HepG2 (cell line): ENCODE results near the gene DDAH2. TPM values are rescaled to one million over a fixed set of nuclear protein-coding genes. Genes with fewer than 3 reads are reported as not detected.

Experiments
- CC2D1A ChIP-seq: sonication (generic); formaldehyde crosslinking; IDR thresholded peaks from 2 replicates; pipeline ENCODE4 v1.8.1; 2023; ENCODE audit warnings: mild to moderate bottlenecking, missing genetic modification reagents
- HIC2 ChIP-seq: sonication (generic); formaldehyde crosslinking; IDR thresholded peaks from 2 replicates; pipeline ENCODE4 v1.9.0; 2022; ENCODE audit warnings: low read depth, missing genetic modification reagents
- JUNB ChIP-seq: sonication (generic); formaldehyde crosslinking; IDR thresholded peaks from 2 replicates; pipeline ENCODE4 v1.8.0; 2022; ENCODE audit warnings: missing genetic modification reagents, mild to moderate bottlenecking, borderline replicate concordance
- MYC ChIP-seq: sonication (generic); formaldehyde crosslinking; IDR thresholded peaks from 2 replicates; pipeline ENCODE4 v1.9.0; 2021; ENCODE audit warnings: missing genetic modification reagents, borderline replicate concordance
- SAFB2 ChIP-seq: sonication (generic); formaldehyde crosslinking; IDR thresholded peaks from 2 replicates; pipeline ENCODE4 v1.5.1; 2020; ENCODE audit warnings: missing genetic modification reagents, low read depth, mild to moderate bottlenecking, borderline replicate concordance
- SOX13 ChIP-seq, 3 experiments: fragments of 450-650 bp in 1 of 3; sonication (generic) in 1 of 3; formaldehyde crosslinking in 1 of 3; IDR thresholded peaks in 2 of 3; conservative IDR thresholded peaks in 1 of 3; 2 replicates each; pipeline versions ENCODE4 v1.5.0 to v1.6.1; 2016 to 2020; ENCODE audit warnings: antibody characterized with exemption in 1 of 3, mild to moderate bottlenecking in 1 of 3, missing compliant biosample characterization in 1 of 3, missing genetic modification reagents in 1 of 3, moderate library complexity in 1 of 3
- TFE3 ChIP-seq: IDR thresholded peaks from 2 replicates; pipeline ENCODE4 v1.6.1; 2016
- YEATS2 ChIP-seq: sonication (generic); formaldehyde crosslinking; IDR thresholded peaks from 2 replicates; pipeline ENCODE4 v1.4.0; 2020; ENCODE audit warnings: missing genetic modification reagents, borderline replicate concordance
- ZBTB1 ChIP-seq: sonication (generic); formaldehyde crosslinking; IDR thresholded peaks from 2 replicates; pipeline ENCODE4 v1.4.0; 2020; ENCODE audit warnings: missing genetic modification reagents, borderline replicate concordance
- ZBTB49 ChIP-seq: sonication (generic); formaldehyde crosslinking; IDR thresholded peaks from 2 replicates; pipeline ENCODE4 v1.4.0; 2020; ENCODE audit warnings: missing genetic modification reagents, borderline replicate concordance
- ZNF143 ChIP-seq: sonication (generic); formaldehyde crosslinking; IDR thresholded peaks from 2 replicates; pipeline ENCODE4 v1.4.0; 2020; ENCODE audit warnings: missing genetic modification reagents
- ZNF432 ChIP-seq: sonication (generic); formaldehyde crosslinking; IDR thresholded peaks from 2 replicates; pipeline ENCODE4 v1.5.0; 2020; ENCODE audit warnings: missing genetic modification reagents, mild to moderate bottlenecking, borderline replicate concordance
- ZNF747 ChIP-seq: sonication (generic); formaldehyde crosslinking; IDR thresholded peaks from 2 replicates; pipeline ENCODE4 v1.8.1; 2023; ENCODE audit warnings: missing genetic modification reagents, mild to moderate bottlenecking, borderline replicate concordance
- polyA plus RNA-seq, 8 experiments: library from polyadenylated mRNA; depleted of rRNA in 3 of 8; stranded (reverse) in 7 of 8; unstranded in 1 of 8; fragments of >200 nt; fragmentation: Illumina TruSeq in 4 of 8; extraction: Trizol in 4 of 8; gene quantifications; 2 replicates each; pipeline versions ENCODE4 v1.2.1 to v1.2.3, GENCODE V29; 2011 to 2016; ENCODE audit warnings: low read depth in 4 of 8, missing spikeins in 1 of 8, mixed read lengths in 1 of 8; ENCODE audit not compliant: insufficient read depth in 1 of 8
- total RNA-seq, 5 experiments: library from RNA; depleted of rRNA; stranded (reverse); fragments of >200 nt; fragmentation: Illumina TruSeq; extraction: Trizol; gene quantifications; 2 replicates each; pipeline ENCODE4 v1.2.3, GENCODE V29; 2016; ENCODE audit warnings: low read depth in 1 of 5
- TF ChIP-seq, protein P1 (sequence below): sonication (generic); formaldehyde crosslinking; IDR thresholded peaks from 2 replicates; pipeline ENCODE4 v1.8.0; 2022; ENCODE audit warnings: missing genetic modification reagents, mild to moderate bottlenecking, inconsistent platforms, borderline replicate concordance
- TF ChIP-seq, protein P2 (sequence below): IDR thresholded peaks from 2 replicates; pipeline ENCODE4 v1.6.1; 2016; ENCODE audit warnings: low read depth, borderline replicate concordance

Gene DDAH2
- total and polyA plus RNA-seq, 2 of the 13 experiments (the other 11 are each of a cell fraction or from before 2014, with no cell fraction given): 16.4 to 21.1 TPM

- TF ChIP-seq ZBTB49 (CRISPR knock-in tag) (0 out of 2 replicates have a peak, but pooled peaks have one; percentile 25), SOX13 (IDR thresholded peaks at IDR 0.05) (peak; percentile 48), SOX13 (CRISPR knock-in tag; conservative IDR thresholded peaks at IDR 0.05 in 1 of 2, IDR thresholded peaks at IDR 0.05 in 1 of 2) (peak in 1 of 2 experiments; percentile 95; a peak in 3 of 4 replicates), ZBTB1 (CRISPR knock-in tag) (no peak), CC2D1A (CRISPR knock-in tag) (no peak), ZNF747 (CRISPR knock-in tag) (peak; percentile 72; the same call in 1 of the 2 replicates), HIC2 (CRISPR knock-in tag) (peak; percentile 77; the same call in 1 of the 2 replicates), JUNB (CRISPR knock-in tag) (peak; percentile 63; the same call in 1 of the 2 replicates), ZNF143 (CRISPR knock-in tag) (no peak), TFE3 (CRISPR knock-in tag) (peak; percentile 60; the same call in 1 of the 2 replicates), ZNF432 (CRISPR knock-in tag) (no peak), SAFB2 (CRISPR knock-in tag) (no peak; the same call in 1 of the 2 replicates), MYC (CRISPR knock-in tag) (peak; percentile 31; the same call in 1 of the 2 replicates), YEATS2 (no peak; the same call in 1 of the 2 replicates)
- TF ChIP-seq, protein P1, sequence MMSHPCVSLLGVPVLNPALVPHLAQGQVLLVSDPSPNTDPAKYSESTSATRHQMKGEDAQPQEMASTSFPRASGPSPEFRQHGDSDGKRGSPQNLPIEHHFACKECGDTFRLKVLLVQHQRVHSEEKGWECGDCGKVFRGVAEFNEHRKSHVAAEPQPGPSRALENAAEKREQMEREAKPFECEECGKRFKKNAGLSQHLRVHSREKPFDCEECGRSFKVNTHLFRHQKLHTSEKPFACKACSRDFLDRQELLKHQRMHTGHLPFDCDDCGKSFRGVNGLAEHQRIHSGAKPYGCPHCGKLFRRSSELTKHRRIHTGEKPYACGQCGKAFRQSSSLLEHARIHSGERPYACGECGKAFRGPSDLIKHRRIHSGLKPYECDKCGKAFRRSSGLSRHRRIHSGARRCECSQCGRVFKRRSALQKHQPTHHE (CRISPR knock-in tag): peak; percentile 74; the same call in 1 of the 2 replicates
- TF ChIP-seq, protein P2, sequence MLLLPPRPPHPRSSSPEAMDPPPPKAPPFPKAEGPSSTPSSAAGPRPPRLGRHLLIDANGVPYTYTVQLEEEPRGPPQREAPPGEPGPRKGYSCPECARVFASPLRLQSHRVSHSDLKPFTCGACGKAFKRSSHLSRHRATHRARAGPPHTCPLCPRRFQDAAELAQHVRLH (CRISPR knock-in tag): no peak; the same call in 1 of the 2 replicates
These were observed 9.2 kb upstream of the DDAH2 start (continued) for GRCh38 chr6:31737991-31738979.
